Tibial nerve (tissue), 4 donors: Measurements from ENCODE around the gene CD34. TPM values are rescaled to one million over a fixed set of nuclear protein-coding genes. Genes with fewer than 3 reads are reported as not detected.
A peak's percentile ranks its signal among the peaks of the same experiment; 100 is the strongest.

ENCODE experiments used
- DNase-seq, 2 donors: peaks; one replicate each; pipeline ENCODE4 v3.0.0-alpha.2; 2019; ENCODE audit warnings: low spot score in 2 of 2
- H3K27ac ChIP-seq, 4 donors: fragments of 200-600 bp; sonication (generic) in 3 of 4; one replicate each; pipeline ENCODE4 v1.5.1; 2017 to 2019; ENCODE audit warnings: mild to moderate bottlenecking in 1 of 4
- H3K27me3 ChIP-seq, 2 donors: fragments of 200-600 bp; sonication (generic) in 1 of 2; one replicate each; pipeline versions ENCODE4 v1.5.1 to v1.6.0; 2017 to 2019
- H3K36me3 ChIP-seq, 3 donors: fragments of 200-600 bp; sonication (generic); one replicate each; pipeline ENCODE4 v1.5.1; 2018 to 2019
- H3K4me1 ChIP-seq, 4 donors: fragments of 200-600 bp; sonication (generic) in 3 of 4; one replicate each; pipeline ENCODE4 v1.5.1; 2017 to 2019
- H3K4me3 ChIP-seq, 4 donors: fragments of 200-600 bp; sonication (generic) in 3 of 4; one replicate each; pipeline ENCODE4 v1.5.1; 2017 to 2019; ENCODE audit warnings: mild to moderate bottlenecking in 1 of 4, moderate library complexity in 1 of 4
- H3K9me3 ChIP-seq, 4 donors: fragments of 200-600 bp; sonication (generic) in 3 of 4; one replicate each; pipeline ENCODE4 v1.5.1; 2017 to 2019
- CTCF ChIP-seq, 5 experiments: fragments of 200-600 bp in 3 of 5; fragments of 450-650 bp in 2 of 5; sonication (generic) in 3 of 5; IDR thresholded peaks; one replicate each; pipeline ENCODE4 v1.5.1; 2016 to 2019; ENCODE audit warnings: antibody characterized with exemption in 5 of 5, mild to moderate bottlenecking in 3 of 5, moderate library complexity in 2 of 5
- EP300 ChIP-seq, 2 donors: sonication (generic); formaldehyde crosslinking; IDR thresholded peaks; one replicate each; pipeline ENCODE4 v1.6.1; 2017; ENCODE audit warnings: antibody characterized with exemption in 2 of 2, mild to moderate bottlenecking in 1 of 2
- POLR2A ChIP-seq, 2 donors: fragments of 450-650 bp; IDR thresholded peaks; one replicate each; pipeline ENCODE4 v1.6.1; 2017; ENCODE audit warnings: antibody characterized with exemption in 2 of 2, mild to moderate bottlenecking in 2 of 2, moderate library complexity in 2 of 2
- WGBS, 2 donors: methylation state at CpG; one replicate each; pipeline ENCODE4 v1.1.5; 2018; 5-methylcytosine and 5-hydroxymethylcytosine counted together
- total RNA-seq, 4 donors: library from RNA; depleted of rRNA; stranded (reverse); fragments of >200 nt; gene quantifications; one replicate each; pipeline ENCODE4 v1.1.0, GENCODE V29; 2016

CD34 gene
- total RNA-seq, 4 donors from 2014 or later: 38.5 to 73.7 (median 55.3) TPM

DNA sequence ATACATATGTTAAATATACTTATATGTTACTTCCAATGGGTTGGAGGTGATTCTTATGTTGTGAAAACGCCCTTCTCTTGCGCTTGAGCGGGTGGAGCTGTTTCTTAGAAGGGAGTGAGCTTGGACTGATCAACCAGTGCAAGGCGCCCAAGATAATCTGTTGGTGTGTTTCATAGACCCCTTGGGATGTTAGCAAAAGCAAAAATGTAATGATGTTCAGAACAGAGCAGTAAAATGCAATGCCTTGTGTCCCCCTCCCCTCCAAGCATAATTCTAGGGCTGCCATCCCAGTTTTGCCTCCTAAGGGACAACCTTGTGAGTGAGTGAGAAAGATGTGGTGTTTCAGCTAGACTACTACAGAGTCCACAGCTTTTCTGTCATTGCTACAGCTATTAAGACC, 6.2 kb upstream of the CD34 start:
- no peak overlapping the region for H3K27ac ChIP-seq
- 89 to 90% methylated on average over 4 of the region's 4 CpGs for WGBS, 2 donors
- no peak for DNase-seq

GRCh38 chr1:207913951-207914350, 3.0 kb upstream of the CD34 start:
- WGBS, 2 donors: 91 to 96% methylated on average over 1 of the region's 1 CpG
- TF ChIP-seq POLR2A (IDR thresholded peaks at IDR 0.05): no peak
- TF ChIP-seq EP300 (IDR thresholded peaks at IDR 0.05): peak in 1 of 2 donors; percentile 34
- DNase-seq: no peak
- H3K27me3 ChIP-seq: peaks cover 0 to 18% of the 10 kb centered on the region in 2 donors
- peaks cover 0 to 26% (median 5%) of the 10 kb centered on the region in 4 donors for H3K4me1 ChIP-seq
- no peaks in the 10 kb centered on the region for H3K36me3 ChIP-seq
- no peaks in the 10 kb centered on the region for H3K9me3 ChIP-seq
- H3K4me3 ChIP-seq: no peak overlapping the region
- H3K27ac ChIP-seq: no peak overlapping the region

More for the DNA sequence above, 6.2 kb upstream of the CD34 start:
- peaks cover 0 to 4% of the 10 kb centered on the region in 2 donors for H3K27me3 ChIP-seq
- no peak overlapping the region for H3K4me3 ChIP-seq
- TF ChIP-seq EP300 (IDR thresholded peaks at IDR 0.05) (peak in 1 of 2 donors; percentile 30), CTCF (IDR thresholded peaks at IDR 0.05) (no peak)
- H3K9me3 ChIP-seq: no peaks in the 10 kb centered on the region
- H3K36me3 ChIP-seq: no peaks in the 10 kb centered on the region
- peaks cover 0 to 29% (median 7%) of the 10 kb centered on the region in 4 donors for H3K4me1 ChIP-seq

DNA sequence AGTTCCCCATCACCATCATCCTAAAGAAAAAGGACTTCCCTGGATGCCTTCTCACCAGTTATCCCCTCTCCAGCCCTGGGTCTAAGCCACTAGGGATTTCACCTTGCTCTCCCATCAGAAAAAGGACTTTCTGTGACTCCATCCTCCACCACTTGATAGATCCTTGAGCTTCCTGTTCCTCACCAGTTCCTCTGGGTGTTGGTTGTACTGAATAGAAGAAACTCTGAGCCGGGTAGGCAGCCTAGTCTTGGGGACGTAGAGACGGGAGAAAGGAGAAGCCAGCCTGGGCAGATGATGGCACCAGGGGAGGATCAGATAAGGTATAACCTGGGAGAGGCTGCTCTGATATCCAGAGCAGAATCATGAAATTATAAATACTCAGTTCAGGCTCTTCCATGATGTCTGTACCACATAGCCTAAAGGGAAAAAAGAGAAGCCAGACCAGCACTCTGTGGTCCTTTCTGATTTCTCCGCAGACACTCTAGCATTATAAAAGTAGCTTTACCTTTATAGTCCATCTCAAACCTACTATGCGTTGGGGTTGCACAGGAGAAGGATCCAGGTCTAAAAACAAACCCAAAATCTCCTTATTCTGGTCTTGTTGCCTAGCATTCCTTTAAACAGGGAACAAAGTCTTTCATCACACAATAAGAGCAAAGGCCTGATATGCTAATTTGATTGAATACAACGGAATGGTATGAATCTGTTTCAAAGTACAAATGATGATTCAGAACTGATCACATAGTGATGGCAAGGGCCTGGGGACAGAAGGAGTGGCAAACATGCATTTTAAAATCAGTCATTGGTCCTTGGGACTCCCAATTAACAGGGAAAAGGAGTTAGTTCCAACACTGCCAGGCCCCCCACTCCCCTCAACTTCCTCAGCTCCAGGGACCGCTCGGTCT, 1.2 kb upstream of the CD34 start:
- H3K4me3 ChIP-seq: peak overlapping the region in 1 of 4 donors; percentile 60
- H3K4me1 ChIP-seq: peaks cover 0 to 24% (median 0%) of the 10 kb centered on the region in 4 donors
- H3K27me3 ChIP-seq: peaks cover 0 to 18% of the 10 kb centered on the region in 2 donors
- TF ChIP-seq EP300 (IDR thresholded peaks at IDR 0.05) (no peak), CTCF (IDR thresholded peaks at IDR 0.05) (no peak), POLR2A (IDR thresholded peaks at IDR 0.05) (no peak)
- no peaks in the 10 kb centered on the region for H3K9me3 ChIP-seq
- H3K36me3 ChIP-seq: no peaks in the 10 kb centered on the region
- WGBS, 2 donors: 65 to 67% methylated on average over 8 of the region's 8 CpGs
- no peak for DNase-seq
- H3K27ac ChIP-seq: peak overlapping the region in 2 of 4 donors; percentile 78 to 85

DNA sequence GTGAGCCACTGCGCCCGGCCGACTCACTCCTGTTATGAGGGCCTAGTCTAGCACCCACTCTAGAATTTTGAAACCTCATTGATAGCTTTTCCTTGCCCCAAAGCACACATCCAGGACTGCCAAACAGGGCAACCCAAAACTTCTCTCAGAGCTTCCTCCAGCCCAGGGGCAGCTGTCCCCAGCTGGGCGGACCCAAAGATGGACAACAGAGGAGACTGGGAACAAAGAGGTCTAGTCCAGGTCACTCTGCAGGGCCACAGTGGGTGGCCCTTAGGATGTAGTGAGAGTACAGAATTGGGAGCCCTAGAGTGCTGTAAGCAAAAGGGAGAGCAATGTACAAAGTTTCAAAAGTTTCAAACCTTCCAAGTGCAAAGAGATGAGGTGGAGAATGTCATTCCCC, 1.2 kb downstream of the CD34 start:
- Histone ChIP-seq H3K9me3 (no peaks in the 10 kb centered on the region), H3K27me3 (peaks cover 0 to 18% of the 10 kb centered on the region in 2 donors), H3K4me1 (peaks cover 0 to 33% (median 0%) of the 10 kb centered on the region in 4 donors), H3K36me3 (no peaks in the 10 kb centered on the region), H3K4me3 (peak overlapping the region; percentile 10 to 60 (median 42)), H3K27ac (peak overlapping the region in 3 of 4 donors; percentile 1 to 85 (median 78))
- TF ChIP-seq POLR2A (IDR thresholded peaks at IDR 0.05) (no peak), CTCF (IDR thresholded peaks at IDR 0.05) (no peak), EP300 (IDR thresholded peaks at IDR 0.05) (no peak)
- WGBS, 2 donors: 57 to 88% methylated on average over 4 of the region's 4 CpGs
- DNase-seq: no peak

DNA sequence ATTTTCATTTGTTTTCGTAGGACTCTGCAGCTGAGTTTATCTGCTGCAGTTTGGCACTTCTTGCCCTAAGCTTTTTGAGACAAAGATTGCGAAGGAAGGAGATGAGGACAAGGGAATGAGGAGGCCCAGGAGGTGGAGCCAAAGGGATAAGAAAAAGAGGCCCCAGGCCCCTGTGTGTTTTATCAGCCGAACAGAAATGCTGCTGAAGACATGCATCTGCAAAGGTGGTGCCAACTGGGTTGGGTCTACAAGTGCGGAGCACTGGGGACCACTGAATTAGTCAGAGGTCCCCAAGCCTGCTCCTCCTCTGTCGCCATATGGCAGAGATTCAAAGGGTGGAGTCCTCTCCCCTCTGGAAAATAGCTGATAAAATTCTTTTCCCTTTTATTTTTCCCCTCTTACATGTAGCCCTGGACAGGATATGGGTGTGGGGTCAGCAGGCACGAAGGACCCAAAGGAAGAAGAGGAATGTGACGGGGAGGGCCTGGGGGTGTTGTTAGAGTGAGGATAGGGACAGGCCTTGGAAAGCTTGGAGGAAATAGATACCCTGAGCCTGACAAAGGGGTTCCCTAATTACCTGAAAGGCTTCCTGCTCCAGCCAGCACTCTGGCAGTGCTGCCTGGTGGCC, 2.7 kb downstream of the CD34 start:
- Histone ChIP-seq H3K4me1 (peaks cover 0 to 36% (median under 1%) of the 10 kb centered on the region in 4 donors), H3K27ac (peak overlapping the region in 3 of 4 donors; percentile 21 to 85 (median 56)), H3K27me3 (peaks cover 0 to 18% of the 10 kb centered on the region in 2 donors), H3K4me3 (peak overlapping the region in 1 of 4 donors; percentile 60), H3K36me3 (no peaks in the 10 kb centered on the region), H3K9me3 (no peaks in the 10 kb centered on the region)
- 50 to 51% methylated on average over 7 of the region's 7 CpGs for WGBS, 2 donors
- peak in 1 of 2 donors; percentile 49 for DNase-seq
- peak in 1 of 2 donors; percentile 23 for TF ChIP-seq EP300 (IDR thresholded peaks at IDR 0.05)
- TF ChIP-seq POLR2A (IDR thresholded peaks at IDR 0.05): no peak
- peak in 1 of 5 experiments; percentile 21 for TF ChIP-seq CTCF (IDR thresholded peaks at IDR 0.05)
